Colonic mucosa (tissue), 4 donors: ENCODE data around the gene ECHS1. TPM values are rescaled to one million over a fixed set of nuclear protein-coding genes. Genes with fewer than 3 reads are reported as not detected.

Experiments
- DNase-seq: peaks from one replicate; pipeline ENCODE4 v3.0.0-alpha.2; 2020
- H3K27ac ChIP-seq: fragments of 200-600 bp; one replicate; pipeline ENCODE4 v1.8.0; 2021
- H3K27me3 ChIP-seq: fragments of 200-600 bp; one replicate; pipeline ENCODE4 v1.8.0; 2021
- H3K36me3 ChIP-seq: fragments of 200-600 bp; one replicate; pipeline ENCODE4 v1.8.0; 2021
- H3K4me1 ChIP-seq: fragments of 200-600 bp; one replicate; pipeline ENCODE4 v1.8.0; 2021; ENCODE audit warnings: mild to moderate bottlenecking
- H3K4me3 ChIP-seq: fragments of 200-600 bp; one replicate; pipeline ENCODE4 v1.8.0; 2021
- H3K9ac ChIP-seq, 2 donors: one replicate each; pipeline ENCODE4 v1.7.0; 2013; ENCODE audit warnings: control low read depth in 2 of 2, low read depth in 2 of 2, low read length in 2 of 2
- H3K9me3 ChIP-seq: fragments of 200-600 bp; one replicate; pipeline ENCODE4 v1.8.0; 2021
- intact Hi-C: fragments of 100-400 bp; cut with DNase I; formaldehyde crosslinking; loops from one replicate; pipeline ENCODE4 v1.14.1; 2022
- total RNA-seq, 2 donors: library from RNA; stranded (reverse); fragmentation: NEBNext Ultra II Directional in 1 of 2; extraction: Animal tissue kit (Norgen Biotek cat#: 25700) in 1 of 2; gene quantifications; one replicate each; pipeline ENCODE4 v1.2.1, GENCODE V29; 2021
- TF ChIP-seq, protein P1 (sequence below): fragments of 200-600 bp; IDR thresholded peaks from one replicate; pipeline ENCODE4 v1.8.0; 2022; ENCODE audit warnings: antibody characterized with exemption, mild to moderate bottlenecking
- donor health status: healthy.
- donor health status: DM: no; HTN: no; CAD: no.
- donor health status: DM: no; HTN: no; CAD: no.

Gene ECHS1
- total RNA-seq, 2 donors from 2014 or later: 188 to 214 TPM

DNA sequence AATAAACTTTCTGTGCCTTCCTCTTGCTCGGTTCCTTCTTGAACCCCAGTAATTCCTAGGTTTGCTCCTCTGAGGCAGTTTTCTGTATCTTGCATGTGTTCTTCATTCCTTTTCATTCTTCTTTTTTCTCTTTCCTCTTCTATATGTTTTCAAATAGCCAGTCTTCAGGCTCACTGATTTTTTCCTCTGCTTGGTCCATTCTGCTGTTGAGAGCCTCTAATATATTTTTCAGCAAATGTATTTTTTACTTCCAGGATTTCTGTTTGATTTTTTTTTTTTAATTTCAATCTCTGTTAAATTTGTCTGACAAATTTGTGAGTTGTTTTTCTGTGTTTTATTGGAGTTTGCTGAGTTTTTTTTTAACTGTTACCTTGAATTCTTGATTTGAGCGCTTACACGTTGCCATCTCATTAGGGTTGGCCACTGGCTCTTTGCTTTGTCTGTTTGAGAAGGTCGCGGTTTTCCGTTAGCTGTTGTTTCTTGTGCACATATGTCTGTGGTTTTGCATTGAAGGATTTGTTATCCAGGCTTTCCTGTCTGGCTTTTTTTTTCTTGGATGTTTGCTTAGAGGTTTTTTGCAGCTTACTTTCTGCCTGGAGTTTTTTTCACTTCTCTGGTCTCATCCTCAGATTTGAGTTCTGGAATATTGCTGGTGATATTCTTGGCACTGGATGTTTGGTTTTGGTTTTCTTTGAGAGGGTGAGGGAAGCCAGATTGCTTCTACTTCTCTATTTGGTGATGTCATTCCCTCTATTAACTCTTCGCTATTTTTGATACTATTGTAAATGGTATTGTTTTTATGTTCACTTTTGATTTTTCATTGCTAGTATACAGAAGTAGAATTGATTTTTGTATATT, 38.6 kb upstream of the ECHS1 start:
- H3K27me3 ChIP-seq: no peaks in the 10 kb centered on the region
- intact Hi-C loops: no loop called here
- H3K9ac ChIP-seq: no peak overlapping the region
- H3K36me3 ChIP-seq: peaks cover 13% of the 10 kb centered on the region
- no peaks in the 10 kb centered on the region for H3K4me1 ChIP-seq
- TF ChIP-seq, protein P1, sequence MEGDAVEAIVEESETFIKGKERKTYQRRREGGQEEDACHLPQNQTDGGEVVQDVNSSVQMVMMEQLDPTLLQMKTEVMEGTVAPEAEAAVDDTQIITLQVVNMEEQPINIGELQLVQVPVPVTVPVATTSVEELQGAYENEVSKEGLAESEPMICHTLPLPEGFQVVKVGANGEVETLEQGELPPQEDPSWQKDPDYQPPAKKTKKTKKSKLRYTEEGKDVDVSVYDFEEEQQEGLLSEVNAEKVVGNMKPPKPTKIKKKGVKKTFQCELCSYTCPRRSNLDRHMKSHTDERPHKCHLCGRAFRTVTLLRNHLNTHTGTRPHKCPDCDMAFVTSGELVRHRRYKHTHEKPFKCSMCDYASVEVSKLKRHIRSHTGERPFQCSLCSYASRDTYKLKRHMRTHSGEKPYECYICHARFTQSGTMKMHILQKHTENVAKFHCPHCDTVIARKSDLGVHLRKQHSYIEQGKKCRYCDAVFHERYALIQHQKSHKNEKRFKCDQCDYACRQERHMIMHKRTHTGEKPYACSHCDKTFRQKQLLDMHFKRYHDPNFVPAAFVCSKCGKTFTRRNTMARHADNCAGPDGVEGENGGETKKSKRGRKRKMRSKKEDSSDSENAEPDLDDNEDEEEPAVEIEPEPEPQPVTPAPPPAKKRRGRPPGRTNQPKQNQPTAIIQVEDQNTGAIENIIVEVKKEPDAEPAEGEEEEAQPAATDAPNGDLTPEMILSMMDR: no peak
- H3K4me3 ChIP-seq: no peak overlapping the region
- DNase-seq: no peak
- H3K27ac ChIP-seq: no peak overlapping the region
- H3K9me3 ChIP-seq: peaks cover 6% of the 10 kb centered on the region

DNA sequence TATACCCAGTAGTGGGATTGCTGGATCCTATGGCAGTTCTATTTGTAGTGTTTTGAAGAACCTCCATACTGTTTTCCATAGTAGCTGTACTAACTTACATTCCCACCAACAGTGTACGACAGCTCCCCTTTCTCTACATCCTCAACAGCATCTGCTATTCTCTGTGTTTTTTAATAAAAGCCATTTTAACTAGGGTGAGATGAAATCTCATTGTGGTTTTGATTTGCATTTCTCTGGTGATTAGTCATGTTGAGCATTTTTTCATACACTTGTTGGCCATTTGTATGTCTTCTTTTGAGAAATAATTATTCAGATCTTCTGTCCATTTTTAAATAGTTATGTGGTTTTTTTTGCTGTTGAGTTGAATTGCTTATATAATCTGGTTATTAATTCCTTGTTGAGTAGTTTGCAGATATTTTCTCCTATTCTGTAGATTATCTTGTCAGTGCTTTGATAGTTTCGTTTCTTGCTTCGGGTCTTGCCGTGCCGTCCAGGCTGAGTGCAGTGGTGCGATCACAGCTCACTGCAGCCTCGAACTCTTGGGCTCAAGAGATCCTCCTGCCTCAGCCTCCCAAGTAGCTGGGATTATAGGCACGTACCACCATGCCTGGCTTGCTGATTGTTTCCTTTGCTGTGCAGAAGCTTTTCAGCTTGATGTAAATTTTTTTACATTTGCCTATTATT, 32.8 kb upstream of the ECHS1 start:
- H3K27ac ChIP-seq: no peak overlapping the region
- peaks cover under 1% of the 10 kb centered on the region for H3K9me3 ChIP-seq
- H3K4me3 ChIP-seq: no peak overlapping the region
- peaks cover 5% of the 10 kb centered on the region for H3K36me3 ChIP-seq
- TF ChIP-seq, protein P1: no peak
- no peak for DNase-seq
- H3K4me1 ChIP-seq: no peaks in the 10 kb centered on the region
- no peak overlapping the region for H3K9ac ChIP-seq
- H3K27me3 ChIP-seq: no peaks in the 10 kb centered on the region
- intact Hi-C loops: no loop called here

DNA sequence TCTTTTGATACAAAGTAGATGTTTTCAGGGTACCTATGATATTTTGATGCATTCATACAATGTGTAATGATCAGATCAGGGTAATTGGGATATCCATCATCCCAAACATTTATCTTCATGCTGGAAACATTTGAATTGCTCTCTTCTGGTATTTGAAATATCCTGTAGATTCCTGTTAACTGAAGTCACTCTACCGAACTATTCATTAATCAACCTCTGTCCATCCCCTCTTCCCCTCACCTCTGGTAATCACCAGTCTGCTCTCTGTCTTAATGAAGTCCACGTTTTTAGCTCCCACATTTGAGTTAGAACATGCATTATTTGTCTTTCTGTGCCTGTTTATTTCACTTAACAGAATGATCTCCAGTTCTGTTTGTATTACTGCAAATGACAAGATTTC, 32.1 kb upstream of the ECHS1 start:
- Histone ChIP-seq H3K27ac (no peak overlapping the region), H3K4me1 (no peaks in the 10 kb centered on the region), H3K36me3 (peaks cover under 1% of the 10 kb centered on the region), H3K27me3 (no peaks in the 10 kb centered on the region), H3K9me3 (no peaks in the 10 kb centered on the region), H3K4me3 (no peak overlapping the region), H3K9ac (no peak overlapping the region)
- DNase-seq: no peak
- intact Hi-C loops: no loop called here
- TF ChIP-seq, protein P1: no peak

DNA sequence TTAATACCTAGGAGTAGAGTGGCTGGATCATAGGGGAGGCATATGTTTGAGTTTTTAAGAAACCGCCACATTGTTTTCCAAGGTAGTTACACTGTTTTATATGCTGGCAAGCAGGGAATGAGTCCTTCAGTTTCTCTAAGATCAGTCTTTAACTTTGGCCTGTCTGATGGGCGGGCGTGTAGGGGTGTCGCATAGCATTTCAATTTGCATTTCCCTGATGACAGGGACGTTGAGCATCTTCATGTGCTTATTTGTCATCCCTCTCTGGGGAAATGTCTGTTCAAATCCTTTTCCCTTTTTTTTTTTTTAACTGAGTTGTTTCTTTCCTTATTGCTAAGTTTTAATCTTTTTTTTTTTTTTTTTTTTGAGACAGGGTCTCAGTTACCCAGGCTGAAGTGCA, 30.6 kb upstream of the ECHS1 start:
- peaks cover 8% of the 10 kb centered on the region for H3K36me3 ChIP-seq
- no peaks in the 10 kb centered on the region for H3K27me3 ChIP-seq
- H3K4me3 ChIP-seq: no peak overlapping the region
- no peak overlapping the region for H3K27ac ChIP-seq
- intact Hi-C loops: no loop called here
- no peaks in the 10 kb centered on the region for H3K9me3 ChIP-seq
- DNase-seq: no peak
- TF ChIP-seq, protein P1: no peak
- H3K9ac ChIP-seq: no peak overlapping the region
- H3K4me1 ChIP-seq: no peaks in the 10 kb centered on the region

DNA sequence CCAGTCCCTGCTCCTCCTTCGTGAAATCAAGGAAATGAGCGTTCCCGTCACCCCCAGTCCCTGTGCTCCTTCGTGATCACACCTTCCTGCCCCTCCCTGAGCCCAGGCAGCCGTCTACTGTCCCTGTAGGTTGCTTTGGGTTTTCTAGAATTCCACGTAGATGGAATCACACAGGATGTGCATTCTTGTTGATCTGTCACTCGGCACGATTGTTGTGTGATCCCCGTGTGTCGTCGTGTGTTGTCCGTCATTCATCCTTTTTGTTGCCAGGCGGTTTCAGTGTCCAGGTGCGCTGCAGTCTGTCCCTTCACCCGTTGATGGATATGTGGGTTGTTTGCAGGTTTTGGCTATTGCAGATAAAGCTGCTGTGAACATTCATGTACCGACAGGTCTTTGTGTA, 30.2 kb upstream of the ECHS1 start:
- H3K36me3 ChIP-seq: peaks cover 10% of the 10 kb centered on the region
- DNase-seq: no peak

More for the DNA sequence above, 30.2 kb upstream of the ECHS1 start:
- H3K27ac ChIP-seq: no peak overlapping the region
- no peak overlapping the region for H3K4me3 ChIP-seq
- no peak overlapping the region for H3K9ac ChIP-seq
- no peaks in the 10 kb centered on the region for H3K27me3 ChIP-seq
- H3K4me1 ChIP-seq: no peaks in the 10 kb centered on the region
- intact Hi-C loops: no loop called here
- no peaks in the 10 kb centered on the region for H3K9me3 ChIP-seq
- TF ChIP-seq, protein P1: no peak
